Karpas-422 (cell line): ENCODE measurements around the gene PCP2. TPM values are rescaled to one million over a fixed set of nuclear protein-coding genes. Genes with fewer than 3 reads are reported as not detected.

ENCODE experiments used
- DNase-seq: peaks from one replicate; pipeline ENCODE4 v3.0.0-alpha.2; 2015
- H2AFZ ChIP-seq: fragments of 200-600 bp; sonication (generic); 2 replicates; pipeline ENCODE4 v1.6.1; 2014; ENCODE audit warnings: antibody characterized with exemption, low read length, mixed read lengths
- H3K27ac ChIP-seq: fragments of 200-600 bp; sonication (generic); 2 replicates; pipeline ENCODE4 v1.5.1; 2014; ENCODE audit warnings: mild to moderate bottlenecking, low read length, moderate library complexity
- H3K27me3 ChIP-seq: fragments of 200-600 bp; sonication (generic); 2 replicates; pipeline ENCODE4 v1.6.1; 2014; ENCODE audit warnings: low read length, mixed read lengths
- H3K36me3 ChIP-seq: fragments of 200-600 bp; sonication (generic); 2 replicates; pipeline ENCODE4 v1.6.1; 2014; ENCODE audit warnings: low read length, mixed read lengths; ENCODE audit not compliant: insufficient read depth
- H3K4me1 ChIP-seq: fragments of 200-600 bp; sonication (generic); 2 replicates; pipeline ENCODE4 v1.6.1; 2014; ENCODE audit warnings: mild to moderate bottlenecking, low read length, mixed read lengths
- H3K4me2 ChIP-seq: fragments of 200-600 bp; sonication (generic); 2 replicates; pipeline ENCODE4 v1.6.1; 2014; ENCODE audit warnings: low read length, low read depth, mild to moderate bottlenecking; ENCODE audit not compliant: poor library complexity, severe bottlenecking
- H3K4me3 ChIP-seq: fragments of 200-600 bp; sonication (generic); 2 replicates; pipeline ENCODE4 v1.5.1; 2014; ENCODE audit warnings: mild to moderate bottlenecking, antibody characterized with exemption, low read length, mixed read lengths
- H3K79me2 ChIP-seq: fragments of 200-600 bp; sonication (generic); 2 replicates; pipeline ENCODE4 v1.6.1; 2014; ENCODE audit warnings: mild to moderate bottlenecking, low read length, mixed read lengths
- H3K9ac ChIP-seq: fragments of 200-600 bp; sonication (generic); 2 replicates; pipeline ENCODE4 v1.6.0; 2014; ENCODE audit warnings: low read length
- H3K9me2 ChIP-seq: fragments of 200-600 bp; sonication (generic), shearing (Covaris generic); replicated peaks from 2 replicates; pipeline ENCODE4 v1.6.0; 2014; ENCODE audit warnings: mild to moderate bottlenecking, low read length, moderate library complexity; ENCODE audit not compliant: insufficient read depth
- H3K9me3 ChIP-seq: fragments of 300-700, 200-600 bp; sonication (generic); 2 replicates; pipeline ENCODE4 v1.6.1; 2014; ENCODE audit warnings: low read length, mixed read lengths
- H4K20me1 ChIP-seq: fragments of 200-600 bp; sonication (generic); 2 replicates; pipeline ENCODE4 v1.6.1; 2014; ENCODE audit warnings: mild to moderate bottlenecking, antibody characterized with exemption, low read length, low read depth; ENCODE audit not compliant: insufficient read depth
- total RNA-seq: library from RNA; depleted of rRNA; stranded (reverse); fragments of >200 nt; shearing (Covaris generic); gene quantifications from 2 replicates; pipeline ENCODE4 v1.2.3, GENCODE V29; 2014; ENCODE audit warnings: low replicate concordance

Gene PCP2
- total RNA-seq, 1 experiment from 2014 or later: not detected

DNA sequence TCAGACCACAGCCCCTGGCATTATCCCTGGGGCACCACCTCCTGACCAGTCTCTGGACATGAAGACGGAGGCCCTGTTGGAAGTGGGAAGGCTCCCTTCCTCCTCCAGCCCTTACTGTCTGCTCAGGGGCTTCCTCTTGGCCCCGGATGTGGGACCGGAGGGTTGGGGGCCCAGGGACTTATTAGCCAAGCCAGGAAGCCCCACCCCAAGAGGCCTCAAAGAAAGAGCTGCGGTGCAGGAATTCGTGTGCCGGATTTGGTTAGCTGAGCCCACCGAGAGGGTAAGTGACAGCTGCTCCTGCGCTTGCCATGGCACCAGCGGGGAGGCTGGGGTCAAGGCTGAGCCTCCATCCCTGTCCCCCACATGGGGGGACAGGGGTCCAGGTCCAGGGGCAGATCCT, 35.3 kb upstream of the PCP2 start, which contains the start of gene RETN:
Gene RETN (plus strand): TSS at position 208 of the 400 bp plus-strand sequence. CDS start 278 bp downstream, outside the sequence.
- H3K36me3 ChIP-seq: no peaks in the 10 kb centered on the region
- no peak within 1 kb of the TSS for H3K27ac ChIP-seq
- H4K20me1 ChIP-seq: no peaks in the 10 kb centered on the region
- DNase-seq: no peak
- H3K4me3 ChIP-seq: no peak within 1 kb of the TSS
- H3K9ac ChIP-seq: no peak within 1 kb of the TSS
- no peaks in the 10 kb centered on the region for H3K9me3 ChIP-seq
- H3K9me2 ChIP-seq: no peaks in the 10 kb centered on the region
- H3K79me2 ChIP-seq: no peaks in the 10 kb centered on the region
- H2AFZ ChIP-seq: no peak within 1 kb of the TSS
- H3K27me3 ChIP-seq: no peaks in the 10 kb centered on the region
- H3K4me1 ChIP-seq: no peaks in the 10 kb centered on the region
- H3K4me2 ChIP-seq: no peak within 1 kb of the TSS

DNA sequence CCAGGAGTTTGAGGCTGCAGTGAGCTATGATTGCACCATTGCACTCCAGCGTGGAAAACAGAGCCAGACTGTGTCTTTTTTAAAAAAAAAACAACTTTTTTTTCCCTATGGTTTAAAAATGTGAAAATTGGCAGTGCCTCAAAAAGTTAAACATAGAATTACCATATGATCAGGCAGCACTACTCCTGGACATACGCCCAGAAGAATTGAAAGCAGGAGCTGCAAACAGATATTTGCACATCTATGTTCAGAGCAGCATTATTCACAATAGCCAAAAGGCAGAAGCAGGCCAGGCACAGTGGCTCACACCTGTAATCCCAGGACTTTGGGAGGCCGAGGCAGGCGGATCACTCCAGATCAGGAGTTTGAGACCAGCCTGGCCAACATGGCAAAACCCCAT, 31.6 kb upstream of the PCP2 start:
- Histone ChIP-seq H3K27ac (no peak overlapping the region), H3K36me3 (no peaks in the 10 kb centered on the region), H3K4me3 (no peak overlapping the region), H4K20me1 (no peaks in the 10 kb centered on the region), H3K9ac (no peak overlapping the region), H3K4me1 (no peaks in the 10 kb centered on the region), H3K27me3 (no peaks in the 10 kb centered on the region), H2AFZ (no peak overlapping the region), H3K9me3 (no peaks in the 10 kb centered on the region), H3K9me2 (no peaks in the 10 kb centered on the region), H3K4me2 (no peak overlapping the region), H3K79me2 (no peaks in the 10 kb centered on the region)
- no peak for DNase-seq

DNA sequence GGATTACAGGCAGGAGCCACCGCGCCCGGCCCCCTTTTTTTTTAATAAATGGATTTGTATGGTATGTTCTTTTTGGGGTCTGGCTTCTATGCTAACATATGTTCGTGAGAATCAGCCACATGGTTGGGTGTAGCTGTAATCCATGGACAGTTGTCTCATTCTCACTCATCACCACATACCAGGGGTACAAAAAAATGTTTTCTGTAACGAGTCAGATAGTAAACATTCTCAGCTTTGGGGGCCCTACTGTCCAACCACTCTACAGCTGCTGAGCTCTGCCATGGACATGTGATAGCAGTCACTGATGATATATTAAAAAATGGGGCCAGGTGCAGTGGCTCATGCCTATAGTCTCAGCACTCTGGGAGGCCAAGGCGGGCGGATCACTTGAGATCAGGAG, 30.2 kb upstream of the PCP2 start:
- Histone ChIP-seq H3K9ac (no peak overlapping the region), H3K27ac (no peak overlapping the region), H3K9me3 (no peaks in the 10 kb centered on the region), H4K20me1 (no peaks in the 10 kb centered on the region), H3K4me2 (no peak overlapping the region), H3K9me2 (no peaks in the 10 kb centered on the region), H3K4me1 (no peaks in the 10 kb centered on the region), H3K79me2 (no peaks in the 10 kb centered on the region), H2AFZ (no peak overlapping the region), H3K4me3 (no peak overlapping the region), H3K36me3 (no peaks in the 10 kb centered on the region), H3K27me3 (no peaks in the 10 kb centered on the region)
- no peak for DNase-seq

DNA sequence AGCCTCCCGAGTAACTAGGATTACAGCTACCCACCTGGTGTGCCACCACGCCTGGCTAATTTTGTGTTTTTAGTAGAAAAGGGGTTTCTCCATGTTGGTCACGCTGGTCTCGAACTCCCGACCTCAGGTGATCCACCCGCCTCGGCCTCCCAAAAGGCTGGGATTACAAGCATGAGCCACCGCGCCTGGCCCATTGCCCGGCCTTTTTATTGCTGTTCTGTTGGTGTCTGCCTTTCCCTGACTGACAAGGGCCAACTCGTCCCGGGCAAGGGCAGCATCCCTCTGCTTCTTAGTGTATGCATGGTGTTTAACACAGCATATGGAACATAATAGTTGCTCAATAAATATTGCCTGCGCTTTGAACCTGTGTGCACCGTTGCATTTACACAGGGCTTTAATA, 29.1 kb upstream of the PCP2 start:
- no peak overlapping the region for H2AFZ ChIP-seq
- no peak overlapping the region for H3K4me2 ChIP-seq
- no peaks in the 10 kb centered on the region for H4K20me1 ChIP-seq
- H3K4me3 ChIP-seq: no peak overlapping the region
- H3K79me2 ChIP-seq: no peaks in the 10 kb centered on the region
- H3K9ac ChIP-seq: no peak overlapping the region
- H3K27ac ChIP-seq: no peak overlapping the region
- no peaks in the 10 kb centered on the region for H3K9me2 ChIP-seq
- H3K36me3 ChIP-seq: no peaks in the 10 kb centered on the region
- H3K4me1 ChIP-seq: no peaks in the 10 kb centered on the region
- no peak for DNase-seq
- H3K9me3 ChIP-seq: no peaks in the 10 kb centered on the region
- no peaks in the 10 kb centered on the region for H3K27me3 ChIP-seq

DNA sequence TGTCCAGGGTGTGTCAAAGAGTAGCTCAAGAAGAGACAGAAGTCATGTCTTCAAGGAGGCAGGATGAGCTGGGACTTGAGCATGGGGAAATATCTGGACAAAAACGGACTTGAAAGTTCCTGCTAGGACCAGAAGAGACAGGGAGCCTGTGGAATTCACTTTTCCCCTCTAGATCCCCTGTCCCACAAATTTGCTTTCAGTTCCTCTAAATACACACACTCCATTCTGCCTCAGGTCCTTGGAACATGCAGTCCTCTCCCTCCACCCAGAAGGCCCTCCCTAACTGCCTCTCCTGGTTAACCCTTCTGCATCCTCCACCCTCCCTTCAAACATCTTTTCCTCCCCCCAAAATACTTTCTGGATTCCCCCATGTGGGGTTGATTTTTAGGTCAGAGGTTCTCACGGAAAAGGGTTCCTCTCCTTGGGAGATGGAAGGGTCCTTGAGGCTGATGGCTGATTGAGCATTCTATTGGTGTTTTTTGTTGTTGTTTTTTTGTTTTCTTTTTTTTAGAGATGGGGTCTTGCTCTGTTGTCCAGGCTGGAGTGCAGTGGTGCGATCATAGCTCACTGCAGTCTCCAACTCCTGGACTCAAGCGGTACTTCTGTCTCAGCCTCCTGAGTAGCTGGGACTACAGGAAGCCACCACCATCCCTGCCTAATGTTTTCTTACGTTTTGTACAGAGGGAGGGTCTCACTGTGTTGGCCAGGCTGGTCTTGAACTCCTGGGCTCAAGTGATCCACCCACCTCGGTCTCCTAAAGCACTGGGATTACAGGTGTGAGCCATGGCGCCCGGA, 28.4 kb upstream of the PCP2 start:
- H3K4me2 ChIP-seq: no peak overlapping the region
- DNase-seq: no peak
- no peak overlapping the region for H2AFZ ChIP-seq
- H4K20me1 ChIP-seq: no peaks in the 10 kb centered on the region
- no peaks in the 10 kb centered on the region for H3K9me3 ChIP-seq
- H3K27ac ChIP-seq: no peak overlapping the region
- H3K9me2 ChIP-seq: no peaks in the 10 kb centered on the region
- no peaks in the 10 kb centered on the region for H3K27me3 ChIP-seq
- no peaks in the 10 kb centered on the region for H3K36me3 ChIP-seq
- H3K79me2 ChIP-seq: no peaks in the 10 kb centered on the region
- H3K4me3 ChIP-seq: no peak overlapping the region
- no peak overlapping the region for H3K9ac ChIP-seq
- H3K4me1 ChIP-seq: no peaks in the 10 kb centered on the region

DNA sequence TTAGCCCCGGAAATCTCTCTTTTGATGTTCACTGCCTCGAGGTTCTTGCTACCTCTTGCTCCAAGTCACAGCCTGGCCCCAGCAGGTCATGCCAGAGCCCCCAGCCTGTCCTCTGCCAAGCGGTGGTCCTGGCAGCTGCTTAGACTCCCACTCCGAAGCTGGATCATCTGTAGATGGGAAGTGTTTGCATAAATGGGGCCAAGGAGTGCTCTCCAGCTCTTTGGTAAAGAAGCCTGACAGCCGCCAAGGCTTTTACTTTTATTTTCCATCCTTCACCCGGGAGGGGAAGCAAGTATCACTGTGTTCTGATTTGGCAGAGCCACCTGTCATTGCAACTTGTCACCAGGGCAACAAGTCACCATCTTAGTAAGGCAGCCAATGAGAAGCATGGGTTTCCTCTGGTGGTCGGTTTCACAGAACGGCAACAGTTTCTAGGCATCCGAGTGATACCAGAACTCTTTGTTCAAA, 24.7 kb upstream of the PCP2 start:
- DNase-seq: peak; percentile 68
- Histone ChIP-seq H3K4me1 (no peaks in the 10 kb centered on the region), H4K20me1 (no peaks in the 10 kb centered on the region), H3K4me2 (no peak overlapping the region), H2AFZ (no peak overlapping the region), H3K9me3 (no peaks in the 10 kb centered on the region), H3K4me3 (no peak overlapping the region), H3K79me2 (no peaks in the 10 kb centered on the region), H3K9ac (no peak overlapping the region; the same call in 1 of the 2 replicates), H3K27me3 (no peaks in the 10 kb centered on the region), H3K9me2 (no peaks in the 10 kb centered on the region), H3K36me3 (no peaks in the 10 kb centered on the region), H3K27ac (no peak overlapping the region)

DNA sequence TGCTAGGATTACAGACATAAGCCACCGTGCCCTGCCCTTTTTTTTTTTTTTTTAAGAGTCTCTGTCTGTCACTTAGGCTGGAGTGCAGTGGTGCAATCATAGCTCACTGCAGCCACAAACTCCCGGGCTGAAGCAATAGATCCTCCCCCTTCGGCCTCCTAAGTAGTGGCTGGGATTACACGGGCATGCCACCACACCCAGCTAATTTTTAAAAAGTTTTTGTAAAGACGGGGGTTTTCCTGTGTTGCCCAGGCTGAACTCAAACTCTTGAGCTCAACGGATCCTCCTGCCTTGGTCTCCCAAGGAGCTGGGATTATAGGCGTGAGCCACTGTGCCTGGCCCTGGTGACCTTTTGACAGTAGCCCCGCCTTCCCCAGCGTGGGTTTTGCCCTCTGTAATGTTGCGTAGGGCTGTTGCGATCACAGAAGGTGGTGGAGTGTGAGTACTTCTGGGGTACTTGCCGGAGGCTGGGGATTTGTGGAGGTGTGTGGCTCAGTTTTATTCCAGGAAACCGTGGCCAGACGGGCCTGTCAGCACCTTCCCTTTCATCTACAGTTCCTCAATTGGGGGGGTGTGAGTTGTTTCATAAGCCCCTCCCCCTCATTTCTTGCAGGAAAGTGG, 23.7 kb upstream of the PCP2 start:
- Histone ChIP-seq H3K27me3 (no peaks in the 10 kb centered on the region), H3K4me3 (no peak overlapping the region), H2AFZ (no peak overlapping the region), H3K9ac (no peak overlapping the region), H3K36me3 (no peaks in the 10 kb centered on the region), H4K20me1 (no peaks in the 10 kb centered on the region), H3K4me2 (no peak overlapping the region), H3K27ac (no peak overlapping the region), H3K9me2 (no peaks in the 10 kb centered on the region), H3K4me1 (peaks cover 2% of the 10 kb centered on the region), H3K9me3 (no peaks in the 10 kb centered on the region), H3K79me2 (no peaks in the 10 kb centered on the region)
- DNase-seq: no peak

DNA sequence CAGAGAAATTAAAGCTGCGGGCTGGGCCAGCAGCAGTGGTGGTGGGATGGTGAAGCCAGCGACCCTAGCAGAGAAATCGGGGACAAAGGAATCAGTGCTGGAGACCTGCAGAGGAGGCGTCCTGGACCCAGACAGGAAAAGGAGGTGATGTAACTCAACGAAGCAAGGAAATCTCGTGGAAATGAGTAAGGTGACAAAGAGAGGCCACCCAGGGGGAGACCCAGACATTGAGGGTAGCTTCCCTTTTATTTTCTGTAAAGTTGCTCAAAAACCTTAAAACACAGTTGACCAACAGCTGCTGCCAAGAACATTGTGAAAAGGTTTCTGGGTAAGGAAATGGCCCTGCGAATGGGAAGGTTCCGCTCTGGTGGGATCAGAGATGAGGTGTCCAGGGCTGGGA, 22.1 kb upstream of the PCP2 start:
- Histone ChIP-seq H3K9me2 (no peaks in the 10 kb centered on the region), H3K4me1 (peaks cover 5% of the 10 kb centered on the region), H4K20me1 (no peaks in the 10 kb centered on the region), H3K27me3 (no peaks in the 10 kb centered on the region), H3K9me3 (no peaks in the 10 kb centered on the region), H3K4me3 (no peak overlapping the region), H3K79me2 (no peaks in the 10 kb centered on the region), H3K27ac (no peak overlapping the region), H3K9ac (no peak overlapping the region), H3K36me3 (no peaks in the 10 kb centered on the region), H2AFZ (no peak overlapping the region), H3K4me2 (no peak overlapping the region)
- no peak for DNase-seq
